Caki2 (cell line): Measurements from ENCODE around the gene OARD1. TPM values are rescaled to one million over a fixed set of nuclear protein-coding genes. Genes with fewer than 3 reads are reported as not detected.

Source experiments
- total RNA-seq: library from RNA; depleted of rRNA; stranded (reverse); fragments of >200 nt; shearing (Covaris generic); gene quantifications from 2 replicates; pipeline ENCODE4 v1.2.3, GENCODE V29; 2014; ENCODE audit warnings: low replicate concordance; rRNA removed

The OARD1 gene
- total RNA-seq, 1 experiment from 2014 or later: 34.2 TPM

Other genes with a start within 250 kb of the OARD1 start
- gene UNC5CL, start 33.1 kb downstream of the OARD1 start, total RNA-seq: 1.1 and 4.4 TPM in 2 replicates
- not detected in 2 replicates for gene TSPO2, start 29.9 kb downstream of the OARD1 start, total RNA-seq
- gene APOBEC2, start 19.2 kb downstream of the OARD1 start, total RNA-seq: not detected in 2 replicates
- gene NFYA, start 618 bp upstream of the OARD1 start, total RNA-seq: 25.7 and 29.6 TPM in 2 replicates
- gene TREML1, start 82.0 kb upstream of the OARD1 start, total RNA-seq: not detected in 2 replicates
- not detected in 2 replicates for gene TREM2, start 90.8 kb upstream of the OARD1 start, total RNA-seq
- not detected in 2 replicates for gene TREML2, start 128.8 kb upstream of the OARD1 start, total RNA-seq
- gene TREML4, start 156.0 kb upstream of the OARD1 start, total RNA-seq: not detected in 2 replicates
- not detected in 2 replicates for gene TREM1, start 214.3 kb upstream of the OARD1 start, total RNA-seq